ENCODE measurements around the gene MSTO1.
A peak's percentile ranks its signal among the peaks of the same experiment; 100 is the strongest.
"Not testable (repeated sequence)": the region's sequence is repeated elsewhere in the genome, so short reads cannot be mapped to it uniquely, and the experiment has no call there.

Gene MSTO1

DNA sequence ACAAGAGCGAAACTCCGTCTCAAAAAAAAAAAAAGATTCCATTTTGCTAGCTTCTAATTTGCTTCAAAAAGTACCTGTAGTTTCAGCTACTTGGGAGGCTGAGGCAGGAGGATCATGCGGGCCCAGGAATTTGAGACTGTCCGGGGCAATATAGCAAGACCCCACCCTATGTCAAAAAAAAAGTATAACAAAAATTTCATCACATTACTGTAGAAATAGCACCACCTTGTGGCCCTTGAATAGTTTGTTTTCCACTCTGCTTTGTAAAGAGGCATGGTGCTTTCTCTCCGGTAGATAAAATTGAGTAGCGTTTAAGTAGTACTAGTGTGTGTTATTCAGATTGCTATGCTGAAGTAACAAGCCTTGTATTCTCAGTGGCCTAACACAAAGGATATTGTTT, 18.2 kb upstream of the MSTO1 start:
- H3K27ac ChIP-seq, result no peak overlapping the region
- no peak for TF ChIP-seq ZFX (IDR thresholded peaks at IDR 0.05; ENCODE audit: borderline replicate concordance)
- TF ChIP-seq, protein P1, sequence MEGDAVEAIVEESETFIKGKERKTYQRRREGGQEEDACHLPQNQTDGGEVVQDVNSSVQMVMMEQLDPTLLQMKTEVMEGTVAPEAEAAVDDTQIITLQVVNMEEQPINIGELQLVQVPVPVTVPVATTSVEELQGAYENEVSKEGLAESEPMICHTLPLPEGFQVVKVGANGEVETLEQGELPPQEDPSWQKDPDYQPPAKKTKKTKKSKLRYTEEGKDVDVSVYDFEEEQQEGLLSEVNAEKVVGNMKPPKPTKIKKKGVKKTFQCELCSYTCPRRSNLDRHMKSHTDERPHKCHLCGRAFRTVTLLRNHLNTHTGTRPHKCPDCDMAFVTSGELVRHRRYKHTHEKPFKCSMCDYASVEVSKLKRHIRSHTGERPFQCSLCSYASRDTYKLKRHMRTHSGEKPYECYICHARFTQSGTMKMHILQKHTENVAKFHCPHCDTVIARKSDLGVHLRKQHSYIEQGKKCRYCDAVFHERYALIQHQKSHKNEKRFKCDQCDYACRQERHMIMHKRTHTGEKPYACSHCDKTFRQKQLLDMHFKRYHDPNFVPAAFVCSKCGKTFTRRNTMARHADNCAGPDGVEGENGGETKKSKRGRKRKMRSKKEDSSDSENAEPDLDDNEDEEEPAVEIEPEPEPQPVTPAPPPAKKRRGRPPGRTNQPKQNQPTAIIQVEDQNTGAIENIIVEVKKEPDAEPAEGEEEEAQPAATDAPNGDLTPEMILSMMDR (IDR thresholded peaks at IDR 0.05), result peak; percentile 18; the same call in 1 of the 2 replicates

DNA sequence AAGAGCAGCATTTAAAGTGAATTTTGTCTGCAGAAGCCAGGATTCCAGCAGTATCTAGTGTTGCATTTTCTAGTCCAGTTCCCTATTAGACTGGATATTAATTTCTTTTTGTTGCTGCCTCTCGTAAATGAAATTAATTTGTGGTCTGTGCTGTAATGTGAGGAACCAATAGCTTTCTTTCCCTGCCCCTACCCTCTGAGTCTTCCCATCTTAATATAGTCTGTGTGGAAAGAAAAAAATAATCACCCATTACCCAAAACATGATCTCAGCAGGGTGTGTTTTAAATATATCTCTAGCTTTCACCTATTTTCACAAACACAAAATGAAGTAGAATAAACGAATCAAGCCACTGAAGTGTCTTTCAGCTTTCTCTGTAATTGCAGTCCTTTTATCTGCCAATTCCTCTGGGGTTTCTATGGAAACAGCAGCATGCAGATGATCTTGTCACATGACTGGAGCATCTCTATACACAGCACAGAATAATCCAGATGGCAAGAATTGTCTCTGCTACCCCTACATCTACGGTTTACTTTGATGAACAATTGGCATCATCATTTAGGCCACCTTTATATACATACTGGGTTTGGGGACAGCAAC, 14.0 kb upstream of the MSTO1 start:
- H3K27ac ChIP-seq, result not testable (repeated sequence)

DNA sequence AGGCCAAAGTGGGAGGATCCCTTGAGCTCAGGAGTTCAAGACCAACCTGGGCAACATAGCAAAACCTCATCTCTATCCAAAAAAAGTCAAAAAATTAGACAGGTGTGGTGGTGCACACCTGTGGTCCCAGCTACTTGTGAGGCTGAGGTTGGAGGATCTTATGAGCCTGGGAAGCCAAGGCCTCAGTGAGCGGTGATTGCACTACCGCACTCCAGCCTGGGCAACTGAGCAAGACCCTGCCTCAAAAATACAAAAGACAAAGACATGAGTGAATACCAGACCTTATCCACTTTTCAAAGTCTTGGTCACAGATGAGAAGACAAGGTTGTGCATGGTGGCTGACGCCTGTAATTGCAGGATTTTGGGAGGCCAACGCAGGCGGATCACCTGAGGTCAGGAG, 13.2 kb upstream of the MSTO1 start:
- TF ChIP-seq ZFX (IDR thresholded peaks at IDR 0.05; ENCODE audit: borderline replicate concordance), result no peak
- TF ChIP-seq, protein P1 (IDR thresholded peaks at IDR 0.05), result no peak

DNA sequence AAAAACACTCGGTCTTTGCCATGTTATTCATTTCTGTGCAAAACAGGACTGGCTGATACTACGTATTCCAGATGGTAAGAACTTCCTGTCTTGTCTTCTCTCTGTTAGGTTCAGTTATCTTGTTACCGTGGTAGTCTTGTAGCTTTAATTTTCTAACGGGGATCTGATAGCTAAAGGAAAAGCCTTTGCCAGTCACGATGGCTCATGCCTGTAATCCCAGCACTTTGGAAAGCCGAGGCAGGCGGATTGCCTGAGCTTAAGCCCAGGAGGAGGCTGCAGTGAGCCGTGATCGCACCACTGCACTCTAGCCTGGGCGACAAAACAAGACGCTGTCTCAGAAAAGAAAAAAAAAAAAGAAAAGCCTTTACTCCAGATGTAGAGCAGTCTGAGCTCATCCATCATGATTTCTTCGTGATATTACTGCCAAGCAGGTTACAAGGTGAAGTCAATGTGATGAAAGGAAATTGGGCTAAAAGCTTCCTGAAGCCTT, 11.1 kb upstream of the MSTO1 start:
- no peak overlapping the region for H3K27ac ChIP-seq
- TF ChIP-seq, protein P1 (IDR thresholded peaks at IDR 0.05), result no peak
- TF ChIP-seq ZFX (IDR thresholded peaks at IDR 0.05; ENCODE audit: borderline replicate concordance), result no peak

More for the DNA sequence above, 13.2 kb upstream of the MSTO1 start:
- H3K27ac ChIP-seq, result no peak overlapping the region

DNA sequence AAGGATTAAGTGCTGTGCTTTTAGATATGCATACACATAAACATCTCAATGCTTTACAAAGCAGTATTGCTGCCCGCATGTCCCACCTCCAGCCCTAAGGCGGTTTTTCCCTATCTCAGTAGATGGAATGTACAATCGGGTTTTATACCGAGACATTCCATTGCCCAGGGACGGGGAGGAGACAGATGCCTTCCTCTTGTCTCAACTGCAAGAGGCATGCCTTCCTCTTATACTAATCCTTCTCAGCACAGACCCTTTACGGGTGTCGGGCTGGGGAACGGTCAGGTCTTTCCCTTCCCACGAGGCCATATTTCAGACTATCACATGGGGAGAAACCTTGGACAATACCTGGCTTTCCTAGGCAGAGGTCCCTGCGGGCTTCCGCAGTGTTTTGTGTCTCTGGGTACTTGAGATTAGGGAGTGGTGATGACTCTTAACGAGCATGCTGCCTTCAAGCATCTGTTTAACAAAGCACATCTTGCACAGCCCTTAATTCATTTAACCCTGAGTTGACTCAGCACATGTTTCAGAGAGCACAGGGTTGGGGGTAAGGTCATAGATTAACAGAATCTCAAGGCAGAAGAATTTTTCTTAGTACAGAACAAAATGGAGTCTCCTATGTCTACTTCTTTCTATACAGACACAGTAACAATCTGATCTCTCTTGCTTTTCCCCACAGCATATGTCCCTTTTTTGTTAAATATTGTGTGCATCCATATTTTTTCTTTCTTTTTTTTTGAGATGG, 10.0 kb upstream of the MSTO1 start:
- H3K27ac ChIP-seq, result not testable (repeated sequence)

DNA sequence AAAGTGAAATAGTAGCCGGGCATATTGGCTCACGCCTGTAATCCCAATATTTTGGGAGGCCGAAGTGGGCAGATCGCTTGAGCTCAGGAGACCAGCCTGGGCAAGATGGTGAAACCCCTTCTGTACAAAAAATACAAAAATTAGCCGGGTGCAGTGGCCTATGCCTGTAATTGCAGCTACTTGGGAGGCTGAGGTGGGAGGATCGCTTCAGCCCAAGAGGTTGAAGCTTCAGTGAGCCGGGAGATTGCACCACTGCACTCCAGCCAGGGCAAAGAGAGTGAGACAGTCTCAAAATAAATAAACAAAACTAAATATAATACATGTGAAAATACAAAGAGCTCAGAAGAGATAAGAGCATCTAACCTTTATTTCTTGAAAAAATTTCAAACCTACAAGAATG, 2.3 kb upstream of the MSTO1 start:
- TF ChIP-seq ZFX (IDR thresholded peaks at IDR 0.05; ENCODE audit: borderline replicate concordance), result no peak
- TF ChIP-seq, protein P1 (IDR thresholded peaks at IDR 0.05), result no peak
- no peak overlapping the region for H3K27ac ChIP-seq

DNA sequence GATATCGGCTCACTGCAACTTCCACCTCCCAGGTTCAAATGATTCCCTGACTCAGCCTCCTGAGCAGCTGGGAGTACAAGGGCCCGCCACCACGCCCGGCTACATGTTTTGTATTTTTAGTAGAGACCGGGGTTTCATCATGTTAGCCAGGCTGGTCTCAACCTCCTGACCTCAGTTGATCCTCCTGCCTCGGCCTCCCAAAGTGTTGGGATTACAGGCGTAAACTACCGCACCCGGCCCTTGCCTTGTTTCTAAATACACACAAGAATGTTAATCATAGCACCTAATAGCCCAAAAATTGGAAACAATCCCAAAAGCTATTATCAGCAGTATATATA, 1.2 kb upstream of the MSTO1 start:
- TF ChIP-seq, protein P1 (IDR thresholded peaks at IDR 0.05), result no peak
- TF ChIP-seq ZFX (IDR thresholded peaks at IDR 0.05; ENCODE audit: borderline replicate concordance), result no peak
- no peak overlapping the region for H3K27ac ChIP-seq

DNA sequence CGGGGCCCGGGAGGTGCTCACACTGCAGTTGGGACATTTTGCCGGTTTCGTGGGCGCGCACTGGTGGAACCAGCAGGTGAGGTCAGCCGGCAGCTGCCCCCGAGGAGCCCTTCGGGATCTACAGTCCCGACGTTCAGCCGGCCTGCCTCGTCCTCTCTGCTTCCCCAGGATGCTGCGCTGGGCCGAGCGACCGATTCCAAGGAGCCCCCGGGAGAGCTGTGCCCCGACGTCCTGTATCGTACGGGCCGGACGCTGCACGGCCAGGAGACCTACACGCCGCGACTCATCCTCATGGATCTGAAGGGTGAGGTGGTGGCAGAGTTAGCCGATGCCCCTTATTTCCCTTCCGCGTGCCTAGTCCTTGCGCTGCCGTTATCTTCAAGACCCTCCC, 234 bp downstream of the MSTO1 start:
- not testable (repeated sequence) for H3K27ac ChIP-seq

DNA sequence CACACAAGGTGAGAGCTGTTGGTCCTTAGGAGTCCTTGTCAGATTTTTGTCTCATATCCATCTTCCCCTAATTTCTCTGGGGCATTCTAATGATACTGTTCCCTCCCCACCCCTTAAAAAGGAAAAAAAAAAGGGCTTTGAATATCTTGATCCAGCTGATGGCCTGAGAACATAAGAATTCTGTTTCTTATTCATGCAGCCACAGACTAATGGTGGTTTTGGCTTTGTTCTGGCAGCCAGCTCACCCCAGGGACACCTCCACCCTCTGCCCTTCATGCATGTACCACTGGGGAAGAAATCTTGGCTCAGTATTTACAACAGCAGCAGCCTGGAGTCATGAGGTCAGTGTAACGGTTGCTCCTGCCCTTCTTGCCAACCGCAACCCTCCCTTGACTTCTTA, 3.2 kb downstream of the MSTO1 start:
- not testable (repeated sequence) for H3K27ac ChIP-seq

Data from 22Rv1 (cell line).